OCI-LY3 (cell line): ENCODE results near the gene TRIM47.

ENCODE experiments used
- EZH2phosphoT487 ChIP-seq: fragments of 200-600 bp; shearing (Covaris generic); IDR thresholded peaks from 2 replicates; pipeline ENCODE4 v1.6.1; 2018; ENCODE audit warnings: antibody characterized with exemption, mixed run types, low read depth
- TF ChIP-seq, protein P1 (sequence below): fragments of 200-600, 300-600 bp; sonication (generic); IDR thresholded peaks from 2 replicates; pipeline ENCODE4 v1.5.1; 2014; ENCODE audit warnings: antibody characterized with exemption, low read length, low read depth

DNA sequence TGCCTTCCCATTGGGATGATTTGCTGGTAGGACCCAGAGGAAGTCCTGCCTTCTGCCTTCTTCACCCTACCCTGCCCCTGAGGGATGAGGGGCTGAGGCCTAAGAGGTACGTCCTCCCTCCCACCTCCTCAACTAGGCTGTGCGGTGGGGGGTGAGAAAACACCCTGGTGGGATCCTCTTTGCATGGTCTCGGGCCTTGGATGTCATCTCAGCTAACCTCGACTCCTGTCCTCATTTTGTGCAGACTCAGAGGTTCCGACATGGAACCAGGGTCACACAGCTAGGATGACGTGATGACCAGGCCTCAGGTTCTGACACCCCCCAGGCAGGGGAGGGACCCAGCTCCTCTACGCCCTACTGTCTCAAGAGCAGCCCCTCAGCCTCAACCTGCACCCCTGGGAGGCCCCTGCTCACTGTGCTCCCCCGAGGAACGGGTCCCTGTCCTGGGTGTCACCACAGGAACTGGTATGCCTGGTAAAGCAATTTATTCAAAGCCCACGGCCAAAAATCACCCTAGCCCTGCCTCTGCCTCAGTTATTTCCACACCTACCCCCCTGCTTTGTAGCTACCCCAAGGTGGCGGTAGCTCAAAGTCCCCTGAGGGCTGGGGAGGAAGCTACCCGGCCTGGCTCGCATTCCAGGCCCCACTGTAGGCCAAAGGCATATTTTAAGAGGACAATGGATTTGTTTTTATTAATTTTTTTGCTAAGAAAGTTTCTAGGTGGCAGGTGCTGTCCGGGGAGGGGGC, 51.6 kb downstream of the TRIM47 start:
- TF ChIP-seq, protein P1, sequence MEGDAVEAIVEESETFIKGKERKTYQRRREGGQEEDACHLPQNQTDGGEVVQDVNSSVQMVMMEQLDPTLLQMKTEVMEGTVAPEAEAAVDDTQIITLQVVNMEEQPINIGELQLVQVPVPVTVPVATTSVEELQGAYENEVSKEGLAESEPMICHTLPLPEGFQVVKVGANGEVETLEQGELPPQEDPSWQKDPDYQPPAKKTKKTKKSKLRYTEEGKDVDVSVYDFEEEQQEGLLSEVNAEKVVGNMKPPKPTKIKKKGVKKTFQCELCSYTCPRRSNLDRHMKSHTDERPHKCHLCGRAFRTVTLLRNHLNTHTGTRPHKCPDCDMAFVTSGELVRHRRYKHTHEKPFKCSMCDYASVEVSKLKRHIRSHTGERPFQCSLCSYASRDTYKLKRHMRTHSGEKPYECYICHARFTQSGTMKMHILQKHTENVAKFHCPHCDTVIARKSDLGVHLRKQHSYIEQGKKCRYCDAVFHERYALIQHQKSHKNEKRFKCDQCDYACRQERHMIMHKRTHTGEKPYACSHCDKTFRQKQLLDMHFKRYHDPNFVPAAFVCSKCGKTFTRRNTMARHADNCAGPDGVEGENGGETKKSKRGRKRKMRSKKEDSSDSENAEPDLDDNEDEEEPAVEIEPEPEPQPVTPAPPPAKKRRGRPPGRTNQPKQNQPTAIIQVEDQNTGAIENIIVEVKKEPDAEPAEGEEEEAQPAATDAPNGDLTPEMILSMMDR = no peak
- no peak for TF ChIP-seq EZH2phosphoT487
